HG02943 (cell line): Measurements from ENCODE around the gene SYCP2.

Source experiments
- ATAC-seq: cut with Tn5 transposase; IDR thresholded peaks from one replicate; pipeline ENCODE4 v1.9.1; 2021; ENCODE audit warnings: mild to moderate bottlenecking, low read depth, moderate library complexity; ENCODE audit not compliant: unreplicated experiment

The SYCP2 gene

GRCh38 chr20:59848182-59848581 is 85.3 kb downstream of the SYCP2 start:
- no peak for ATAC-seq

DNA sequence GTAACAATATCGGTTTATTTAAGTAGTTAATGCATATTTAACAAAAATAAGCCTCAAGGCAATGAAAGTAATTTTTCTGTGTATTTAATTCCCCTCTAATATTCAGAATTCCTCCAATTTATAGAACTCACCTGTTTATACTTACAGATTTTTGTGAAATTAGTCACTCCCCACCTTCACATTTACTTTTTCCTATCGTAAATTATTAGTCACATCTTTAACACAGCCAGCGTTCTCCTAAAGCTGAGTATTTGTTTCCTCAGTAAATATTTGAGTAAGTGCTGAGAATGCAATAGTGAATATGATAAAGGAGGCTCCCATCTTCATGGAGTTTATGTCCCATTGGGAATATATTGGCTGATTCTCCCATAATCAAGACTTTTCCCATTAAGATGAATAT is 88.0 kb downstream of the SYCP2 start:
- ATAC-seq: no peak

GRCh38 chr20:59839400-59839799 is 94.0 kb downstream of the SYCP2 start:
- no peak for ATAC-seq

DNA sequence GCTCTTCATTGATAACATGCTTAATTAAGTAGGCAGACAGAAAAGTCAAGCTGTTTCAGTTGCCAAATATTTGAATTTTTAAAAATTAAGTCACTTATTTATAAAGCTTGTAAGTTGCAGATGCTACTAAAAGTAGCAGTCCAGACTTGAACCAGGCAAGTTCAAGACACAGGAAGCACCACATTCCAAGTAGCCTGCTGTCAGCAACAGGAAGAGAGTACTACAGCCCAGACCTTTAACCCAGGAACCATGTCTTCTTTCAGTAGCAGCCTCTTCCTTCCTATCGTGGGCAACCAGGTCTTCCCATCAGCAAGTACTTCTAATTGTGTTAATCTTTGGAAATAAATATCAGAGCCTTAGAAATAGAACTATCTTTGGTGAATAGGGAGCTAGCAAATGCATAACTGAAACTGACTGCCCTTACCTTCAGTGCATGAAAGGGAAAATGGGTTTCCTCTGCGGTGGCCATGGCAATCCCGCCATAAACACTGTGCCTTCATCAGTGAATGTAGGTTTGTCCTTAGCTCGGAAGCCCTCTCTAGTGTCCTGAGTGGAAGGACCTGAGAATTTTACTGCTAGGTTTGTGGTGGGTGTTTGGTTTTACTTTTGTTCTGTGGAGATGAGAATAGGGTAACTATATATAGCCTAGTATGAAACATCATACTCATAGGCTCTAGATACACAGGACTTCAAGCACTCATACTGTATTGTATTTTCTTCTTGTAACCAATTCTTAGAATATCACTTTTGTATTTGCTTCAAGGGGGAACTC is 95.6 kb downstream of the SYCP2 start:
- no peak for ATAC-seq

DNA sequence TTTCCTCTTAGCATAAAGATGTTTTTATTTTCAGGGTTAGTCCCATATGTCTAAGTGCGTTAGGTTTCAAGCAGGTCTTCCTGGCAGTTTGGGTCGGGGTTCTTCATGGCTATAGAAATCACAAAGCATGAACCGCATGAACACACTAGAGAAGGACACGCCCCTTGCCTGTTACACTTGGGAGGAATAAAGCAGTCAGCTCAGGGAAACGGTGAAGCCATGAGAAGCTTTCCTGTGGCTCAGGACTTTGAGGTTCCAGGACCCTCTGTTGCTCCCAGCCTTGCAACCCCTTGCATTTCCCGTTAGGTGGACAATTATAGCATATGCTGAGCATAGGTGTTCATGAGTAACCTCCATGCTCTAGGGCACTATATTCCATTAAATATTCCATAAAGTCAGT is 96.7 kb downstream of the SYCP2 start:
- no peak for ATAC-seq

DNA sequence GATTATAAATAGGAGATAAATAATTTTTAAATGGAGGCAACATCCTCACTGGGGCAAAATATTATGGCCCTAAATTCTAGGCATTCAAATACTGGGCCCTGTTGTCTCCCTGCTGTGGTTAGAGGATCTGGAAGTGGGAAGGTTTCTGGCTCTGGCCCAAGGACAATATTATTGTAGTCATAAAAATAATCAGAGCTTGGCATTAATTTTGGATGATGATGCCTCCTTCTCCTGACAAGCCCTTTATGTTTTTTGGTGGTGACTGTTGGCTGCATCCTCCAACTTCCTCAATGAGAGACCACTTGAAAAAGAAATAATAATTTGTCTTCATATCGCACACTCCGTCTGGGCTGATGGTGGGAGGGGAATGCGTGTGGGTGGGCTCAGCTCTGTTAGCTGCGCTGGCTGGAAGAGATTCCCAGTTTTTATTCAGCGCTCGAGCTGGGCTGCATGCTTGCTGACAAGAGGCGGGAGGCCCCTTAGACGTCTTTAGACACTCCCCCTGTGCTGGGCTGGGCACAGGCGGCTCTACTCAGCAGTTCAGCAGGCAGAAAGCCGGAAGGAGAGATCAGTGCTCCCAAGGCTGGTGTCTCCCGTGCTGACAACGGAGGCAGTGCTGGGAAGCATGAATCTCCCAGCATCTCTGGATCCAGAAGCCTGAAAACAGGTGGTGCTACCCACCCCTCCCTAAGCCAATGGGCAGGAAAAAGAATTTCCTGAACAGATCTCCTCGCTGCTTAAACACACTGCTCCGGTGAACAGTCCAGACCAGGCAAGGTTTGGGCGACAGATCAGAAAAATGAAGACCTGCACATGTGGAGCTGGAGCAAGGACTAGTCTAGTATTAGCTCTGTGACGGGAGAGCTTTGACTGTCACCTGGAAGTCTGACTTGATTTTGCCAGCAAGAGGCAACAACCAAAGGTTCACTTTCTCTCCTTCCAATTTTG is 97.7 kb downstream of the SYCP2 start:
- no peak for ATAC-seq

DNA sequence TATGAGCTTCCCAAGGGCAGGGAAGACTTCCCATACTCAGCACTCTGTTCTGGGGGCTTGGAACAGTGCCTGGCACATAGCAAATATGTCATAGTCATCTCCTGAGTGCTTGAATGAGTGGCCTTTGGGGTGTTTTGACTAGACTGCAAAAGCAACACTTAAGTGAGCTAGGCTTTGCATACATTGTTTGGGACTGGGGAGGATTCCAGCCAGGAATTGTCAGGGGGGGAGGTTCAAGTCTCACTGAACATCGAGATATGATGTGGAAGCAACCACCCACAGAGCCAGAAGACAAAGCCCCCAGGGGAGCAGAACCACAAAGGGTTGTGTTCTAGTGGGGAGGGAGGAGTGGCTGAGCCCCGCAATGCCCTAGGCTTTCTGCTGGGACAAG is 98.4 kb downstream of the SYCP2 start:
- no peak for ATAC-seq

DNA sequence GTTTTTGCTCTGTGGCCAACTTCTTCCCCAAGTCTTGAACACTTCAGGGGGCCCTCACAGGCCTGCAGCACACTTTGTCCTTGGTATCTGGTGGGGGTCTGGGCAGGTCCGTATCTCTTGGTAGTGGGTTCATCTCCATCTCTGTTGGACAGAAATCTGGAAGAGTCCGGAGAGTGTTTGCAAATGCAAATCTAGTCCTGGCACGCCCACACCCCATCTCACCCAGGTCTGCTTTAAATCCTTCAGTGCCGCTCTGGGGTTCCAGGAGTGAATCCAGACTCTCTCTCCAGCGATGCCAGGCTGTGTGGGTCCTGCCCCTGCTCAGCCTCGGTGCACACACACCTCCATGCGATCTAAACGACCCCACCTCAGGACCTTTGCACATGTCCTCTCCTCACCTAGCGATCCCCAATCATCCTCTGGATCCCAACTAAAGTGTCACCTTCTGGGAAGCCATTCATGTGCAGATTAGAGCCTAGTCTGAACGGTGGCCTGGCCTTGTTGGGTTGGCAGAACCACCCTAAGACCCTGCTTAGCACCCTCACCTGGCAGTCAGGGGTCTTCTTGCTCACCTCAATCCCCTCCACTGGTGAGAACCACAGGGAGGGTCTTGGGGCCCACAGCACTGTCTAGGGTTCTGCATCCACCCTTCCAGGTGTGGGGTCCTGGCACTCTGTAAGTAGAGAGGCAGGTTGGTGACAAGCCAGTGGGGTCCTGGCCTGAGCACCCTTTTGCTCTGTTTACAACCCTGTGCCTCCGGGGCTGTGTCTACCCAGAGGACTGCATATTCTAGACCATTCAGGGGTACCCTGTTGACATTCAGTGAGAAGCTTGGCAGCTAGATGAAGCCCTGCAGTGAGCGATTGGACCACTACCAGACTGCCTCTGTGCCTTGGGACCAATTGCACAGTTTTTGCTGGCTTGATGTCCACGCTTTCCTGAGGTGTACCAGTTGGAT is 100.8 kb downstream of the SYCP2 start:
- no peak for ATAC-seq

- ATAC-seq: no peak
Observed at GRCh38 chr20:59831916-59832270, 101.5 kb downstream of the SYCP2 start.

DNA sequence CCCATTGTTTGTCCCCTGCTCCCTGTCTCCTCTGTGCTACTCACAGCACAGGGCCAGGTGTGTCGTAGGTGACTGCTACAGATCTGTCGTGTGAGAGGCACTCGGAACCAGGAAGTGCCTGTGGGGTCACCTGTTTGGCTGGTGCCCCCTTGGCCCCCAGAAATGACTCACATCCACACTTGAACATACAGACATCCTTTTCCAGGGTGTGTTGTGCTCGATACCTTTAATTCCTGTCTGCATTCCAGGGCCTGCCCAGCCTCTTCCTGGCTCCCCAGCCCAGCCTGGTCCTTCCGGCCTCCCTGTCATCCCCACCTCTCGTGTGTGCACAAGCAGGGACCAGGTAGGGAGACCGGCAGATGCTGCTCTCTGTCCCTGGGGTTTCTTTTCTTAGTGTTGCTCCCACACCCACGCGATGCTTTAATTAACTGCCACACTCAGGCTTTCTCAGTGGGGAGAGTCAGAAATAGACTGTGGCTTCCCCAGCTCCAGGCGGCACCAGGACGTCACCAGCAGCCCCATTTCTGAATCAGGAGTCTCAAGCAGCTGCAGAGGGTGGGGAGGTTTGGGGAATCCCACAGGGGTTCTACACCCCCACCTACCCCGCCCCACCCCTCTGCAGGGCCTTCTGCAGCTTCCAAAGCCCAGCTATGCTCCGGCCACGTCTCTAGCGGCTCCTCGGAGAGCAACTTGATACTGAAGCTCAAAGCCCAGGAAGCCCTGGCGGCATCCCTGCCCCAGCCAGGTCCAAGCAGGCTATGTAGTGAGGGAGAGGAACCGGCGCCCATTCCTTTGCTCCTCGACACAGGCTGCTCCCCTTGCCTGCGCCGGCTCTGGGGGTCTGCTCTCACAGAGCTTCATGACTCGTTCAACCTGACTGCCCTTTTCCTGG is 102.2 kb downstream of the SYCP2 start:
- no peak for ATAC-seq

DNA sequence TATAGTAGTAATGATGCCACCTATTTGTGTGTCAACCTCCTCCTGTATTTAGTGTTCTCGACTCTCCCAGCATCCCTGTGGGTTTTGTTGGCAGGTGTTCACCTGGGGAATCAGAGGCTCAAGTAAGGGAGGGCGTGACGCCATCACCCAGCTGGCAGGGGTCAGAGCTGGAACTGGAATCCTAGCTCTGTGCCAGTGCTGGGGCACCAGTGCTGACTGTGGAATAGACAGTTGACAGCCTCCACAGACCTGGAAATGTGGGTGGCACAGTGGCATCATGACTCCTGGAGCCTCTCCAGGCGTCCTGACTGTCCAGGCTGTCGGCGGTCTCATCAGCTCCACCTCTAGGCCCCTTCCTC is 102.8 kb downstream of the SYCP2 start:
- no peak for ATAC-seq

DNA sequence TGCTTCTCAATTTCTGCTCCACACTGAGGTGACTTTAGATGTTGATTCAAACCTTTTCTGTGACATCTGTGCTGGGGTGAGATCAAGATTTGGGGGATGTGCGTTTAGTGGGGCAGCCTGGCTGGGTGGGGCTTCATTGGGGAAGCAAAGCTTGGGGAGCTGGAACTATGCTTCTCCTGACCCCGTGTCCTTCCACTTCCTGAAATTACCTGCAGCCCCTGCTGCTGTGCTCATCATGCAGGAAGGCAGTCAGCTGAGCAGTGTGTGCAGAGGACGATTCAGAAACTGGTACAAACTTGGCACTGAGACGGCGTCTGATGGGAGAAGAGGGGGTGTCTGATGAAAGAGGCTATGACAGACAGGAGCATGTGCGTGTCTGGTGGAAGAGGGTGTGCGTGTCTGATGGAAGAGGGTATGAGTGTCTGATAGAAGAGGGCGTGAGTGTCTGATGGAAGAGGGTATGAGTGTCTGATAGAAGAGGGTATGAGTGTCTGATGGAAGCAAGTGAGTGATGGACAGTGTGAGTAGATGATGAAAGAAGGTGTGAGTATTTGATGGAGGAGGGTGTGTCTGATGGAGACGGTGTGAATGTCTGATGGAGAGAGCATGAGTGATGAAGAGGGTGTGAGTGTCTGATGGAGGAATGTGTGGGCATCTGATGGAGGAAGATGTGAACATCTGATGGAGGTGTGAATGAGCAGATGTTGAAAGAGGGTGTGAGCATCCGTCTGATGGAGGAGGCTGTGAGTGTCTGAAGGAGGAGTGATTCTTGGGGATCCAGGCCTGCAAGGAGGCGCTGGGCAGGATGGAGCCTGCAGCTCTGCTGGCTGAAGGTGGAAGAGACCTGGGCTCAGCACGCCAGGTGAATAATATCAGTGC is 103.4 kb downstream of the SYCP2 start:
- ATAC-seq: no peak

- ATAC-seq: no peak
Observed at GRCh38 chr20:59829054-59829785, 104.2 kb downstream of the SYCP2 start.

GRCh38 chr20:59828125-59829053 is 105.0 kb downstream of the SYCP2 start:
- no peak for ATAC-seq

DNA sequence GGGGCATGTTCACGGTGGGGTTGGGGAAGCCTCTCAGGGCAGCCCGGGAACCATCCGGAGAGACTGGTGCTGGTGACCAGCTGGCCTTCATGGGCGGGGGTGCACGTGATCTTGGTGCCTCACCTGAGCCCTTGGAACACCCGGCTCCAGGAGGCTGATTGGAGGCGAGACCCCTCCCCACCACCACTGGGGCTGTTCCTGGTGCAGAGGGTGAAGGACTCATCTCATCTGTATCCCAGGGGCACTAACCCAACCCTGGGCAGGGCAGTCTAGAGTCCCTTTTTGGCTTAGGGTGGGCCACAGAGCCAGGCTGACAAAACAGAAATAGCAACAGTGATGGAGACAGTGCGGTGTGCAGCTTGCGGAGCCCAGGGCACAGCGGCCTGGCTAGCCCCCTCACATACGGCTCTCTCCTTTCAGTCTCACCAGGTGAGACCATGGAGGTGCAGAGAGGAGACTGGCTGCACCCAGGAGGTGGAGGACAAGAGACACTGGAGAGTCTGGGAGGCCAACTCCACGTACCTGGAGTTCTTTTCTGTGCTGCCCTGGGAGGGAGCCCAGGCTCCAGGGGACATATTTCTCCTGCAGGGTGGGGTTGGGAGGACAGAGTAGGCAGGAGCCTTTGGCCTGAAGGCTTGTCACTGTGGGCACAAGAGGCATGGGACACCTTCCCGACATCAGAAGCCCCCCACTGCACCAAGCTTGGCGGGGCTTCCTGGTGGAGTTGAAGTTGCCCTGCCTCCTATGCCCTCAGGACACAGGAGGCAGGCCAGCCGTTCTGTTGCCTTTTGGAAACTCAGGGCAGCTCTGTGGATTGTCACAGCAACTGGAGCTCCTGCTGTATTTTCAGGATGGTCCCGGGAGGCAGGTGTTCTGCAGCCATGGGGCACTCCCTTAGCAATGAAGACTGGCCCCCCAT is 106.0 kb downstream of the SYCP2 start:
- ATAC-seq: no peak
